Stimulated activated CD4-positive, alpha-beta T cell treated with anti-CD3 and anti-CD28 coated beads, Interleukin-15, amount 100 ng/mL, for 24 hours (primary cell): ENCODE measurements around the gene XAGE1B.
"Not testable (repeated sequence)": the region's sequence is repeated elsewhere in the genome, so short reads cannot be mapped to it uniquely, and the experiment has no call there.

Source experiments
- DNase-seq: peaks from one replicate; pipeline ENCODE4 v3.0.0-alpha.2; 2020

XAGE1B gene, protein sequence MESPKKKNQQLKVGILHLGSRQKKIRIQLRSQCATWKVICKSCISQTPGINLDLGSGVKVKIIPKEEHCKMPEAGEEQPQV

GRCh38 chrX:52516987-52517325 lies at the start of gene XAGE1B:
TSS of gene XAGE1B (minus strand) at chrX:52517063. CDS start at chrX:52515527, 1,536 bp downstream.
- DNase-seq, result not testable (repeated sequence)

DNA sequence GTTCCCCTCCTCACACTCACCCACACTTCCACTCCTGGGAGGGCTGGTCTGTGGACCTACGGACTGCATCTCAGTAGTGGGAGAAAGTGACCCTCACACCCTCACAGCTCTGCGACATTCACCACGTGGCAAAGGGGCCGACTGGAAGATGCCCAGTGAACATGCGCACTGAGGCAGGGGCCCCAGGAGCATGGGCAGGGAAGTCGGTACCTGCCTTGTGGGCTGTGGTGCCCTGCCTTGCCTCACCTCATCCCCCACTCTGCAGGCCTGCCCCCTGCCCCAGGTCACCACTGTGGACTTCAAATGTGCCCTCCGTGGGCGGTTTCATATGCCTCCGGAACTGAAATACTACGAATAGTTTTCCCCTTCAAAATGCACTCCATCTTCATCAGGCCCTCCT lies 46.2 kb upstream of the XAGE1B start:
- no peak for DNase-seq

- no peak for DNase-seq
Measured at GRCh38 chrX:52558140-52558539, 41.3 kb upstream of the XAGE1B start.

- no peak for DNase-seq
Measured at GRCh38 chrX:52556741-52557140, 39.9 kb upstream of the XAGE1B start.

GRCh38 chrX:52553995-52554642 lies 37.3 kb upstream of the XAGE1B start:
- DNase-seq, result no peak

GRCh38 chrX:52548769-52549168 lies 31.9 kb upstream of the XAGE1B start:
- DNase-seq, result not testable (repeated sequence)

DNA sequence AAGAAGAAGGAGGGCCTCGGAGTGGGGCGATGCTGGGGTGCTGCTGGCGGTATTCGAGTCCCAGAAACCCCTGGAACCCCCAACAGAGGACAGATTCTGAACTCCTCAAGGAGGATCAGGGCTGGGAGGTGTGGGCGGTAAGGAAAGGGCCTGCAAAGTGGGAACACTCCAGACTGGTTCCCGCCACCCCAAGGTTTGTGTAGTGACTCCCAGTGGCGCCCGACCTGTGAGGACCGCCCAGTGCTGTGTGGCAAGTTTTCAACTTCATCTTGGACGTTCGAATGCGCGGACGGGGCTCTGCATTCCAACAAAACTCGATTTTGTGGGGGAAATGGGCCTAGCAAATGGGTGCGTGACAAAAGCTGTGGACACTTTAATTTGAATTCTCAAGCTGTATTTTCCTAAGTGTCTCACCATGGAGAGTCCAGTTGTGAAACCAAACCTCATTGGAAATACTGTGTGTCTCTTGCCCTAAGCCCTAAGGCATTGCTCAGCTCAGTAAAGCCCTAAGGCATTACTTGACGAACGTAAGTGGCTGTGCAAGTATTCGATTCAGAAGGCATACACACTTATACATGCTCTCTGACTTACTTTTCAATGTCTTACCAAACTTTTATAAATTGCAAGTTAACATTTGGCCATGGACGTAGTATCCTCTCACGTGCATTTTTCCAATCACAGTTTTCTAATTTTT lies 27.4 kb upstream of the XAGE1B start:
- DNase-seq, result no peak

DNA sequence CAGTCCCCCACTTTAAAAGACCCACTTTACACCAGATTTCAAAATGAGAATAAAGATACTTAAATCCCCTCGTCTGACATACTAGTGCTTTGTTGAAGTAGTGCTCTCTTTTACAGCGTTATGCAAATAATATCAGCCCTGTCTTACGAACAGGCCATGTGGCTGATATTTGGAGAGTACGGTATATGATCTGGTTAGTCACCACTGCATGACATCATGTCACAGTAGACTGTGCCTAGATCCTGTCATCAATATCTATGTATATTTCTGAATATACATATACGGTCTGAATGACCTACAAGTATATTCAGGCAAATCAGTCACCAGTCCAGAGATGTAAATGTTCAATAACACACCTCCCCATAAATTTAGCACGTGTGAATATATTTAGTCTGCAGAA lies 25.4 kb upstream of the XAGE1B start:
- DNase-seq, result no peak

DNA sequence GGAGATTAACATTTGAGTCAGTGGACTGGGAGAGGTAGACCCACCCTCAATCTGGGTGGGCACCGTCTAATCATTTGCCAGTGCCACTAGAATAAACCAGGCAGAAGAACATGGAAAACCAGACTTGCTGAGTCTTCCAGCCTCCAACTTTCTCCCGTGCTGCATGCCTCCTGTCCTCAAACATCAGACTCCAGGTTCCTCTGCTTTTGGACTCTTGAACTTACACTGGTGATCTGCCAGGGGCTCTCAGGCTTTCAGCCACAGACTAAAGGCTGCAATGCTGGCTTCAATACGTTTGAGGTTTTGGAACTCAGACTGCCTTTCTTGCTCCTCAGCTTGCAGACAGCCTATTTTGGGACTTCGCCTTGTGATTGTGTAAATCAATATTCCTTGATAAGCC lies 24.2 kb upstream of the XAGE1B start:
- DNase-seq, result not testable (repeated sequence)

DNA sequence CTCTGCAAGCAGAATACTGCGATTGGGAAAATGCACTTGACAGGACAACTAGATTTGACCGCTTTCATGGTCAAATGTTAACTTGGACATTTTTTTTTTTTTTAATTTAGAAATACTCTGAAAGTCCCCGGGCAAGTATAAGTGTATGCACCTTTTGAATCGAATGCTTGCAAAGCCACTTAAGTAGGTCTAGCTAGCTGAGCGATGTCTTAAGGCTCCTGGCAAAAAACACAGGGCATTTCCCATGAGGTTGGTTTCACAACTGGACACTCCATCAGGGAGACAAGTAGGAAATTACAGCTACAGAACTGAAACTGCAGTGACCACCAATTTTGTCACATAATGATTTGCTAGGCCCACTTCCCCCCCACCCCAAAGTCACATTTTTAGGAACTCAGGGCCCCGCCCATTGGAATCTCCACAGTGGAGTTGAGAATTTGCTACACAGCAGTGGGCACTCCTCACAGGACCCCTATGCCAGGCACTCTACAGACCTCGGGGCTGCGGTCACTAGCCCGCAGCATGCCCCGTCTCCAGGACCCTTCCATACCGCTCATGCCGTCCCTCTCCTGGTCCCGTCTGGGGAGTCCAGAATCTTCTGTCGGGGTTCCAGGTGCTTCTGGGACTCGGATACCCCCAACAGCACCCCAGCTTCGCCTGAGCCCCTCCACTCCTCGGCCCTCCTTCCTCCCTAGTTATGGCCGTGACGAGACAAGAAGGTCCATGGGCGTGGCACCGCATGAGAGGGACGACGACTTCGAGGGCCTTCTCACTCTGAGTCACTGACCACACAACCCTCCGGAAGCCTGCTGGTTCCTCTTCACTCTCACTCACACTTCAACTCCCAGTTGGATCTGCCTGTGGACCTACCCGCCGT lies 515 bp downstream of the XAGE1B start:
- DNase-seq, result not testable (repeated sequence)

- not testable (repeated sequence) for DNase-seq
Measured at GRCh38 chrX:52511126-52511525, 5.7 kb downstream of the XAGE1B start.

- no peak for DNase-seq
Measured at GRCh38 chrX:52509916-52510315, 6.9 kb downstream of the XAGE1B start.

- no peak for DNase-seq
Measured at GRCh38 chrX:52507331-52507730, 9.5 kb downstream of the XAGE1B start.

DNA sequence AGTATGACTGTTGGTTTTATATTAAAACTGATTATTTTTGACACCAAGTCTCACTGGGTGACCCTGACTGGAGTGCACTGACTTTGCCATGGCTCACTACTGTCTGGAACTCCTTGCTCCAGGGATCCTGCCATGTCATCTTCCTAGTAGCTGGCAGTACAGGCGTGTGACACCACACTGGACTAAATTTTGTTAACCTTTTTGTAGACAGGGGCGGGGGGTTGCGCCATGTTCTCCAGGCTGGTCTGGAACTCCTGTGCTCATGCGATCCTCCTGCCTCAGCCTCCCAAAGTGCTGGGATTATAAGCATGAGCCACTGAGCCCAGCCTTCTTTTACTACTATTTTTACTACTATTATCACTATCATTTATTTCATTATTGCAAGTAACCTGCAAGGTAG lies 12.3 kb downstream of the XAGE1B start:
- DNase-seq, result no peak

GRCh38 chrX:52501362-52501761 lies 15.5 kb downstream of the XAGE1B start:
- DNase-seq, result not testable (repeated sequence)

GRCh38 chrX:52496419-52496772 lies 20.5 kb downstream of the XAGE1B start:
- not testable (repeated sequence) for DNase-seq

DNA sequence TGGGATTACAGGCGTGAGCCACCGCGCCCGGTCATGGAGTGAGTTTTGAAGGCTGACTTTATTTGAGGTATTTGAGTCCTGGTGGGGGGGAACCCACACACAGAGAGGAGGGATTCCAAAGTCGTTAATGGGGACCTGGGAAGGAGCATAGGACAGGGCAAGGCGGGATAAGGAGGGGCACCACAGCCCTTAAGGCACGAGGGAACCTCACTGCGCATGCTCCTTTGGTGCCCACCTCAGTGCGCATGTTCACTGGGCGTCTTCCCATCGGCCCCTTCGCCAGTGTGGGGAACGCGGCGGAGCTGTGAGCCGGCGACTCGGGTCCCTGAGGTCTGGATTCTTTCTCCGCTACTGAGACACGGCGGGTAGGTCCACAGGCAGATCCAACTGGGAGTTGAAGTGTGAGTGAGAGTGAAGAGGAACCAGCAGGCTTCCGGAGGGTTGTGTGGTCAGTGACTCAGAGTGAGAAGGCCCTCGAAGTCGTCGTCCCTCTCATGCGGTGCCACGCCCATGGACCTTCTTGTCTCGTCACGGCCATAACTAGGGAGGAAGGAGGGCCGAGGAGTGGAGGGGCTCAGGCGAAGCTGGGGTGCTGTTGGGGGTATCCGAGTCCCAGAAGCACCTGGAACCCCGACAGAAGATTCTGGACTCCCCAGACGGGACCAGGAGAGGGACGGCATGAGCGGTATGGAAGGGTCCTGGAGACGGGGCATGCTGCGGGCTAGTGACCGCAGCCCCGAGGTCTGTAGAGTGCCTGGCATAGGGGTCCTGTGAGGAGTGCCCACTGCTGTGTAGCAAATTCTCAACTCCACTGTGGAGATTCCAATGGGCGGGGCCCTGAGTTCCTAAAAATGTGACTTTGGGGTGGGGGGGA lies 21.1 kb downstream of the XAGE1B start, which contains the start of gene XAGE1A:
Gene XAGE1A, plus strand, starts transcription at position 264 of the 874 bp plus-strand sequence. CDS start 1,554 bp downstream, outside the sequence.
- DNase-seq, result not testable (repeated sequence)

DNA sequence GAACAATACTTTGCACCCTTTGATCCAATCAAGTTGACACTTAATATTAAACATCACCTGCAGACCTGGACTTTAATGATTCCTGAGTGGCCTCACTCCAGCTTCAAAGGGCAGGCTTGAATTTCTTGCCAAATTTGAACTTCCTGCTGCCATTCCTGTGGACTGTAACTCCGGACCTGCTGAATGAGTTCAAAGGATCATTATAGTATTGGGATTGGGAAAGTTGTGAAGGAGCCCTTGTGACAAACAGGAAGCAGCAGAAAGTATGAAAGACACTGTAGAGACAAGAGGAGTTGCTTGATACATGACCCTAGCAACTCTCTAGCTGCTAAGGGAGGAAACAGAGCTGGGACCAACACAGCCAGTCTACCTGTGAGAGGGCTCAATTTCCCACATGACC lies 45.6 kb downstream of the XAGE1B start:
- not testable (repeated sequence) for DNase-seq
